GM12874 (cell line): ENCODE measurements around the gene MAP3K6.

Experiments used
- TF ChIP-seq, protein P1 (sequence below): IDR thresholded peaks from 2 replicates; pipeline ENCODE4 v1.5.1; 2011; ENCODE audit warnings: low read depth, mild to moderate bottlenecking, control low read depth, low read length, moderate library complexity; ENCODE audit not compliant: insufficient read depth

The MAP3K6 gene

DNA sequence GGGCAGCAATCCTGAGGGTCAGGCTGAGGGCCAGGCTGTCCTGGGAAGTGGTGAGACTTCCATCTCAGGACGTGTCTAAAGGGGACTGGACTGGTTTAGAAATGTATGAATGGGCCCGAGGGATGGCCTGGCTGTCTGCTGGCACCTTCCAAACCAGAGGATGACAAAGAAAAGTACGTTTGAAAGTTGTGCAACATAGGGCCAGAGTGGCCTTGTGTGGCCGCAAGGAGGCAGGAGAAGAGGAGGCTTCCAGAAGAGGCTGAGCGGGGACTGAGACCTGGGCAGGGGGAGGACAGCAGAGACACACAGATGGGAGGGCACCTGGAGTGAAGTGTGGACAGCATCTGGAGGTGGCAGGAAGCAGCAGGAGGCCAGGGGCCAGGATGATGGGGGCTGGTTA, 27.5 kb downstream of the MAP3K6 start:
- TF ChIP-seq, protein P1, sequence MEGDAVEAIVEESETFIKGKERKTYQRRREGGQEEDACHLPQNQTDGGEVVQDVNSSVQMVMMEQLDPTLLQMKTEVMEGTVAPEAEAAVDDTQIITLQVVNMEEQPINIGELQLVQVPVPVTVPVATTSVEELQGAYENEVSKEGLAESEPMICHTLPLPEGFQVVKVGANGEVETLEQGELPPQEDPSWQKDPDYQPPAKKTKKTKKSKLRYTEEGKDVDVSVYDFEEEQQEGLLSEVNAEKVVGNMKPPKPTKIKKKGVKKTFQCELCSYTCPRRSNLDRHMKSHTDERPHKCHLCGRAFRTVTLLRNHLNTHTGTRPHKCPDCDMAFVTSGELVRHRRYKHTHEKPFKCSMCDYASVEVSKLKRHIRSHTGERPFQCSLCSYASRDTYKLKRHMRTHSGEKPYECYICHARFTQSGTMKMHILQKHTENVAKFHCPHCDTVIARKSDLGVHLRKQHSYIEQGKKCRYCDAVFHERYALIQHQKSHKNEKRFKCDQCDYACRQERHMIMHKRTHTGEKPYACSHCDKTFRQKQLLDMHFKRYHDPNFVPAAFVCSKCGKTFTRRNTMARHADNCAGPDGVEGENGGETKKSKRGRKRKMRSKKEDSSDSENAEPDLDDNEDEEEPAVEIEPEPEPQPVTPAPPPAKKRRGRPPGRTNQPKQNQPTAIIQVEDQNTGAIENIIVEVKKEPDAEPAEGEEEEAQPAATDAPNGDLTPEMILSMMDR, result no peak

DNA sequence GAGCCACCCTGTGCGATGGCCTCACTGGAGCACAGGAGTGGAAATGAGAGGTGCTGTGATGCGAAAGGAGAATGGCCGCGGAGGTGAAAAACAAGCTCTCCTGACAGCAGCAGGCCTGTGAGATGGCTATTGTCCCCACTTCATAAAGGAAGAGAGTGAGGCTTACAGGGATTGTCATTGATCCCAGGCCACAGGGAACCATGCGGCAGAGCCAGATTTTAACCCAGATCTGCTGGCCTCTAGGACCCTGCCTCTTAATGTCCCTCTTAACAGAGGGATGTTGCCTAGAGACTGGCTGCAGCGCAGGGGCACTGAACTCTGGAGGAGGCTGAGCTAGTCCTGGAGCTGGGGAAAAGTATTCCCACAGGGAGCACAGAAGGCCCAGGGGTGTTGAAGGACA, 28.0 kb downstream of the MAP3K6 start:
- TF ChIP-seq, protein P1, result no peak

DNA sequence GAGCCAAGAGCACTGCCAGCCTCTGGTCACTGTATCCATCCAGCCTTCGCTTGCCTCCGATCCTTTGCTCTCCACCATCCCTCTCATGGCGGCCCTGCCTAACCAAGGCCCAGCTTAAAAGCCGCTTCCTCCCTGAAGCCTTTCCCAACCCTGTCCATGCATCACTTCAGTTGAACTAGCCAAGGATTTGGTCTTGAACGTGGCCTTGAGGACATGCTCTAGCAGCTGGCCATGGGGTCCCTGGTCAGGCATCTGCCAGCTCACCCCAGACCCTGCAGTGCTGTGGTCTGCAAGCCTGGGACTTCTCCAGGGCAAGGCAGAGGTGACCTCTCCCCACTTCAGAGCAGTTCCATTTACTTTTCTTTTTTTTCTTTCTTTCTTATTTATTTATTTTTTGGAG, 30.0 kb downstream of the MAP3K6 start:
- TF ChIP-seq, protein P1, result no peak

DNA sequence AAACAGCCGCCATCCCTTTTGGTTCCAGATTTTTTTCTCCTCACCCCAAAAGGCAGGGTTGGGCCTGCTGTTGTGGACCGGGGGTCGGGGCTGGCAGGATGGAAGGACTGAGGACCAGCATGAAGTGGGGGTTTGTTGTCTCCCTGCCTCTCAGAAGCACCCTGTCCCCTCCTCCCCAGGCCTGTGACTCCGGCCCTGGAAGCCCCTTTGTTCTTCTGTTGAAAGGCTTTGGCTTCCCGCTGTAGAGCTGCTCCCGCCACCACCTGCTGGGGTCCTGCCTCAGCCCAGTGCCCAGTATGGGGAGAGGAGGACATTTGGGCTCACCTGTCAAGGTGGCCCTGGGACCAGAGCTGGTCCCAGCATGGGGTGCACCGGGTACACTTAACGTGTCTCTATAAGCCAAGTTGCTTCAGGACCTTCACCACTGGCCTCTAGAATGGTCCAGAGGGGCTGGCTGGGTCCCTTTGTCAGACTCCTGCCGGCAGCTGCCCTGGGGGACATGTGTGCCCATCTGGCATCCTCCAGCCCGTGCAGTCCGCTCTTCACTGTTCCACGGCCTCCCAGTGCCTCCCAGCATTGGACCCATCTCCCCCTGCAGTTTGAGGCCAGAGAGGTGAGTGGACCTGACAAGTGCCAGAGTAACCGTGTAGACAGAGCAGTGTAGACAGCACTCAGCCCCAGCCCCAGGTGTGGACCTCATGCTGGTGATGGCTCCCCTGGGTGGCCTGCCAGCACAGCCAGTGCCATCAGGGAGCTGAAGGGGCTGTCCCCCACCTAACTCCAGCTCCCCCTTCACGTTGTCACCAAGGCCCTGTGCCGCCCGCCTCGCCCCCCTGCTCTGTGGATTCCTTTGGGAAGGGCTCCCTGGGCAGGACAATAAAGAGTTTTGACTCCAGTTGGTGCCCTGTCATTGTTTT, 31.0 kb downstream of the MAP3K6 start:
- TF ChIP-seq, protein P1, result no peak

DNA sequence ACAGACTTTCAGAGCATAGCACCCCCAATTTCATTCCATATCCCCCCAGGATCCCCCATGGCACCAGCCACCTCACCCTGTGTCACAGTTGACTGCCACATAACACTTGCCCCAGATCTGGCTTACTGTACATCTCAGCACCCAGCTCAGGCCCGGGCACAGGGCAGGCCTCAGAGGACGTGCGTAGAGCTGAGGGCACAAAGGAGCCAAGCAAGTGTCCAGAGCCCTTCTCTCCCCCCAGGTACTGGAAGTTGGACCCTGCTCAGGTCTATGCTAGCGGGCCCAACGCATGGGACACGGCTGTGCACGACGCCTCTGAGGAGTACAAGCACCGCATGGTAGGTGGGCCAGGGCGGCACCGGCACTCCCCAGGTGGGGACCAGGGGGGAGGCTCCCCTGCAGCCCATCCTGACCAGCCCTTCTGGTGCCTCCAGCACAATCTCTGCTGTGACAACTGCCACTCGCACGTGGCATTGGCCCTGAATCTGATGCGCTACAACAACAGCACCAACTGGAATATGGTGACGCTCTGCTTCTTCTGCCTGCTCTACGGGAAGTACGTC, 33.0 kb downstream of the MAP3K6 start:
- TF ChIP-seq, protein P1, result no peak

DNA sequence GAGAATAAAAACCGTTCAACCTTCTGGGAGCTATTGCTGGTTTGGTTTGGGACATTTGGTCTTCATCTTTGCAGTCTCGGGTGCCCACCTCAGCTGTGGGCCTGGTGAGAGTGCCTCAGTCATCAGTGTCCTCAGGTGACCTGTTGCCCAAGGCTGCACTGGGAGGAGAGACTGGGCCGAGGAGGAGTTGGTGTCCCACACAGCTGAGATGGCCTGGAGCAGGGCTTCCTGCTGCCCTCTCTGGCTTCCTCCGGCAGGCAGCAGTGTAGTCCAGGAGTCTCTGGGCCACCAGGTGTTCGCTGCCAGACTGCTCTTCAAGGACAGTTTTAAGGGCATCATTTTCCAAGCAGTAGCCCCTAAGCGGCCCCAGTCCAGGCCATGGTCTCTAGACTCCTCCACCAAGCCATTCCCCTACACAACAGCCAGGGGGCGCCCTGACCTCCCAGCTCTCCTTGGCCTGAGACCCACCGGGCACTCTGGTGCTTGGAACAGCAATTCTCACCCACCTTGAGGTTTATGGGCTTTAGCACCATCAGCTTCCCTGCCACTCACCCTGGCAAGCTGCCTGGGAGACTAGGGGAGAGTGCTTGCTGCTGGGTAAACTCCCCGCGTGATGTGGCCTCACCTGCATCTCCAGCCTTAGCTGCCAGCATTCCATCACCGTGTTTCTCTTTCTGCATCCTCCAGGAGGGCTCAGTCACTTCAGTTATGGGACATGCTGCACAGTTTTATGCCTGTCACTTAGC, 34.1 kb downstream of the MAP3K6 start:
- TF ChIP-seq, protein P1, result peak; percentile 96

DNA sequence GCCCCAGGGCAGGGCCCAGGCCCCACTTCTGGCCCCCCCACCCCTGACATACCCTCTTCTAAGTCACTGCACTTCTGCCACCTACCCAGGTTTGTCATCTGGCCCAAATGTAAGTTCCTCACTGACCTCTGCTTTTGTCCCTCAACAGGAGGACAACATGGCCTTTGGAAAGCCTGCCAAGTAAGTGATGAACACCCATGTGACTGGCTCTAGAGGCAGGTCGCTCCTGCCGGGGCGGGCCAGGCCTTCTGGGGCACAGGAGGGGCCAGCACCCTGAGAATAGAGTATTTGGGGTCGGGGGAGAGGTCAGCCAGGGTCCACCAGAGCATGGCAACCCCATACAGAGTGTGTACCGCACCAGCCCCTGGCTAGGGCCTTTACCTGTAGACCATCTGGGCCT, 34.8 kb downstream of the MAP3K6 start:
- TF ChIP-seq, protein P1, result no peak
